SK-N-MC (cell line): Measurements from ENCODE around the gene MEX3B.
A peak's percentile ranks its signal among the peaks of the same experiment; 100 is the strongest.

Source experiments
- DNase-seq: peaks from one replicate; pipeline ENCODE4 v3.0.0-alpha.2; 2011; ENCODE audit warnings: low read depth, low spot score
- H3K27ac ChIP-seq: fragments of 200-600 bp; sonication (generic); 2 replicates; pipeline ENCODE4 v1.5.1; 2016; ENCODE audit warnings: mixed run types
- H3K36me3 ChIP-seq: fragments of 200-600 bp; sonication (generic); 2 replicates; pipeline ENCODE4 v1.6.1; 2017; ENCODE audit warnings: antibody characterized with exemption, low read length, mixed read lengths; ENCODE audit not compliant: insufficient read depth
- H3K4me3 ChIP-seq: fragments of 200-600 bp; sonication (generic); 2 replicates; pipeline ENCODE4 v1.5.1; 2016
- H3K9ac ChIP-seq: fragments of 200-600 bp; sonication (generic); 2 replicates; pipeline ENCODE4 v1.8.0; 2017; ENCODE audit warnings: mixed run types, mixed read lengths; ENCODE audit not compliant: insufficient read length
- H3K9me3 ChIP-seq: fragments of 200-600 bp; sonication (generic); 2 replicates; pipeline ENCODE4 v1.6.1; 2017; ENCODE audit warnings: low read depth, mild to moderate bottlenecking, antibody characterized with exemption, low read length, moderate library complexity, mixed read lengths
- EZH2 ChIP-seq: fragments of 200-600 bp; sonication (generic); IDR thresholded peaks from one replicate; pipeline ENCODE4 v1.6.1; 2017; ENCODE audit warnings: antibody characterized with exemption
- FOXP2 ChIP-seq: optimal IDR thresholded peaks from 2 replicates; pipeline ENCODE3; 2011; ENCODE audit warnings: mild to moderate bottlenecking, moderate library complexity; ENCODE audit not compliant: insufficient read depth; ENCODE audit errors: extremely low read length, control extremely low read depth
- POLR2AphosphoS5 ChIP-seq: IDR thresholded peaks from 2 replicates; pipeline ENCODE4 v1.6.1; 2012; ENCODE audit warnings: mild to moderate bottlenecking, low read depth, low read length, borderline replicate concordance

Gene MEX3B

GRCh38 chr15:82056958-82057823 lies 11.4 kb upstream of the MEX3B start:
- no peak for DNase-seq
- no peaks in the 10 kb centered on the region for H3K36me3 ChIP-seq
- H3K9me3 ChIP-seq, result no peaks in the 10 kb centered on the region
- TF ChIP-seq EZH2, result no peak
- TF ChIP-seq POLR2AphosphoS5, result no peak
- no peak for TF ChIP-seq FOXP2
- H3K4me3 ChIP-seq, result no peak overlapping the region
- no peak overlapping the region for H3K9ac ChIP-seq
- H3K27ac ChIP-seq, result no peak overlapping the region

- no peak overlapping the region for H3K27ac ChIP-seq
- no peaks in the 10 kb centered on the region for H3K36me3 ChIP-seq
- H3K9ac ChIP-seq, result no peak overlapping the region
- H3K4me3 ChIP-seq, result no peak overlapping the region
- no peak for DNase-seq
- no peaks in the 10 kb centered on the region for H3K9me3 ChIP-seq
- TF ChIP-seq EZH2 (no peak), POLR2AphosphoS5 (no peak), FOXP2 (no peak)
These were observed 6.9 kb upstream of the MEX3B start for GRCh38 chr15:82052751-82053150.

DNA sequence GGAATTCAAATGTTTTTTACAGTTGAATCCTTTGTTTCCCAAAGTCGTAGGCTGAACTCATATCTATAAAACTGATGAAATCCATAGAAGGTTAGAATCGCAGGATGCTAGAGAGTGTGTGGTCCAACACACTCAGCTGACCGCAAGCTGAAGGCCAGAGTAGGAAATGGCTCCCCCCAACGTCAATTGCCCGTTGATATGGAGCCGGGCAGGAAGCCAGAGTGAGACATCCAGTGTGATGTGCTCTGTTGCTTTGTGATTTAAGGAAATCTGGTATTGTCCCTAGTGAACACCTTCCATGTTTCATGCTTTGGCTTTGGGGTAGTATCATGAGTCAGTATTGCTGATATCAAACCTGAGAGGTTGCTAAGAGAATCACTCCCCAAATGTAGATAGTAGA lies 5.8 kb upstream of the MEX3B start:
- no peaks in the 10 kb centered on the region for H3K36me3 ChIP-seq
- H3K4me3 ChIP-seq, result no peak overlapping the region
- no peak overlapping the region for H3K27ac ChIP-seq
- no peak overlapping the region for H3K9ac ChIP-seq
- TF ChIP-seq EZH2, result no peak
- no peak for TF ChIP-seq FOXP2
- no peak for TF ChIP-seq POLR2AphosphoS5
- H3K9me3 ChIP-seq, result no peaks in the 10 kb centered on the region
- DNase-seq, result no peak

DNA sequence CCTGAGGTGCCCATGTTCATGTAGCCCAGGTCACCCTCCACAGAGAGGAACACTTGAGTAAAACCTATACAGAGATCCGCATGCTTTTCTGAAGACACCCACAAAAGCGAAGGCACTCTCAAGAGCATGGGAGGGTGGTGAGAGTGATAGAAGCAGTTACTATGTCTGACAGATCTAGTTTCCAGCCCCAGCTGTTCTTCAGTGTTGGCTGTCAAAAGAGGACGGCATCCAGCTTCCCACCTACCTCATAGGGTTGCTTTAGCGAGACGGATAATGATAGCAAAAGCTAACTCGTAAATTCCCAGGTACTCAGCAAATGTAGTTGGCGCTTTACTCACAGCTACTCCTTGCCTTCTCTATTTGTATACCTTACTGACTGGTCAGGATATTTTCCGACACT lies 3.0 kb upstream of the MEX3B start:
- TF ChIP-seq FOXP2 (no peak), EZH2 (no peak), POLR2AphosphoS5 (no peak)
- Histone ChIP-seq H3K9ac (no peak overlapping the region), H3K36me3 (no peaks in the 10 kb centered on the region; the same call in 1 of the 2 replicates), H3K4me3 (no peak overlapping the region), H3K27ac (no peak overlapping the region), H3K9me3 (no peaks in the 10 kb centered on the region)
- DNase-seq, result no peak

DNA sequence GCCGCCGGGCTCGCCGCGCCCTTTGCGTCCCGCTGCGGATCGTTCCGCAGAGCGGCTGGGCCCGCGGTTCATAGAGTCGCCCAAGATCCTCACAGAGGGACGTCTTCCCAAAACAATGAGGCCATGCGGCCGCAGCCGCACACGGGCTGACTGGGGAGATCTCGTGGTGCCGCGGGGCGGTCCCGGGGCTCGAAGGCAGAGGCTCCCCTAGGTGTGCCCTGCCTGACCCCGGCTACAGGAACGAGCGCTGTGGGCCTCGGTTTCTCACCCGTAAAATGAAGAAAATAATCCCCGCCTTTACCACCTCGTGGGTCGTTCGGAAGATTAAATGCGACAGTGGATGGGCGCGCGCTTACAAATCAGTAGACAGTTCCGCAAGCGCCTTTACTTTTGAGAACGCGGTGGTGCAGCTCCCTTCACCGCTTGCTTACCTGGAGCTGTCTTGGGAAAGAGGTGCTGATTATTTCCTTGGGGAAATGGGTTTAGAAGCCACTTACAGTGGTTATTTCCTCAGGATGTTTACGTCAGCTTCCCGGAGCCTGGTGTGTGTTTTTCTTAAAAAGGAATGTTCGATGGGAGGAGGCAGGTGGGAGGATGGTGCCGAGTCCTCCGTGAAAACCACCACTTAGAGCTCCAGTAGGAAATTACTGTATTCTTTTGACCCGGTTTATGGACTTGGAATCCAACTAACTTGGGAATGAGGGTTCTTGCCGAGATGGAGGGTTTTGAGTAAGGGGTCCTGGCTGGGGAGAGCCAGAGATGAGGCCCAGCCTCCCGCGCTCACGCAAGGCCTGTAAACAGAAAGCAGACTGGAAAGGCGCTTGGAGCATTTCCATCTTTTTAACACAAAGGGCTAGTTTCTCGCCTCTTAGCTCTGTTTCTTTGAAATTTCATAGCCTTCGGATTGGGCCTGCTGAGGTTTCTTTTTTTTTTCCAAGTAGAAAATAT lies 1.9 kb upstream of the MEX3B start:
- DNase-seq, result no peak
- Histone ChIP-seq H3K9ac (peak overlapping the region; percentile 42), H3K27ac (no peak overlapping the region), H3K36me3 (no peaks in the 10 kb centered on the region; the same call in 1 of the 2 replicates), H3K4me3 (peak overlapping the region; percentile 84), H3K9me3 (no peaks in the 10 kb centered on the region)
- TF ChIP-seq EZH2 (no peak), FOXP2 (no peak), POLR2AphosphoS5 (no peak)

- no peaks in the 10 kb centered on the region; the same call in 1 of the 2 replicates for H3K36me3 ChIP-seq
- peak overlapping the region; percentile 84 for H3K4me3 ChIP-seq
- peak; percentile 16 for DNase-seq
- no peaks in the 10 kb centered on the region for H3K9me3 ChIP-seq
- H3K9ac ChIP-seq, result peak overlapping the region; percentile 45
- TF ChIP-seq POLR2AphosphoS5, result no peak; the same call in 1 of the 2 replicates
- peak; percentile 58 for TF ChIP-seq FOXP2
- peak overlapping the region; percentile 14; the same call in 1 of the 2 replicates for H3K27ac ChIP-seq
These were observed 1.0 kb upstream of the MEX3B start for GRCh38 chr15:82046666-82047452.

DNA sequence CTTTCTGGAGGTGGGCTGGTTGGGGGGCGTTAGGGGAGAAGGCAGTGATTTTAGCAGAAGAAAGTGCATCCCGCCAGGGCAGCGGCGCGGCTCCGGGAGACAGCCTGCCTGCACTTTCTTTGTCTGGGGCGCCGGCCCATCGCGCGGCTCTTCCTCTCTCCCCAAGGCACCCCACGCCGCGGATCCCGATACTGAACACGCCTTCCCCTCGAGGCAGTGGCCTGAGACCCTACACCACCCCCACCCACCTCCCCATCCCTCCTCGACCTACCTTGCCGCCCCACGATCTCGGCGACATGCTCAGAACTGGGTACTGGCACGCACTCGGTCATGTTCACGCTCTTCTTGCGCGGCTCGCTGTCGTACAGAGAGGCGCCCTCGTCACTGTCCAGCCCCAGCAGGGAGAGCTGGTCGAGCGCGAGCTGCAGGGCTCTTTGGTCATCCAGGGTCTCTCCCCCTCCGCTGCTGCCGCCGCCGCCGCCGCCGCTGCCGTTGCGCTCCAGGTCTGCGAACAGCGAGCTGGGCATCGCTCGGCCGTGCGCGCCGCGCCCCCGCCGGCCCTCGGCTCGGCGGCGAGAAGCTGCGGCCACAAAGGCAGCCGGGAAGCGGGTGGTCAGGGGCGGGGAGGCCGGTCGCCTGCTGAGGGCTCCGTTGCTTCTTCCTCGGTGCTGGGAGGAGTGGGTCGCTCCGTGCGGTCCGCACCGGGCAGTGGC lies 483 bp downstream of the MEX3B start:
- no peak for DNase-seq
- no peak overlapping the region for H3K27ac ChIP-seq
- H3K36me3 ChIP-seq, result no peaks in the 10 kb centered on the region; the same call in 1 of the 2 replicates
- H3K9ac ChIP-seq, result peak overlapping the region; percentile 69
- no peaks in the 10 kb centered on the region for H3K9me3 ChIP-seq
- peak overlapping the region; percentile 94 for H3K4me3 ChIP-seq
- no peak for TF ChIP-seq POLR2AphosphoS5
- TF ChIP-seq FOXP2, result no peak
- TF ChIP-seq EZH2, result no peak
